ENCODE results near the gene CHST5.

The CHST5 gene

GRCh38 chr16:75532142-75532765 lies 3.7 kb downstream of the CHST5 start:
- Histone ChIP-seq H3K79me1 (replicated peaks; ENCODE audit: low read length, poor library complexity, severe bottlenecking) (no peaks in the 10 kb centered on the region), H3K27ac (ENCODE audit: low read length, poor library complexity, severe bottlenecking) (no peak overlapping the region), H3K14ac (ENCODE audit: low read length in 2 of 2) (no peak overlapping the region), H3K27me3 (ENCODE audit: control insufficient read depth in 1 of 2, insufficient read depth in 1 of 2, low read length in 2 of 2) (peaks cover 14 to 25% of the 10 kb centered on the region in 2 experiments), H3K9me3 (ENCODE audit: control insufficient read depth, low read length) (no peaks in the 10 kb centered on the region), H2BK120ac (ENCODE audit: low read depth, low read length) (no peak overlapping the region), H3K4ac (ENCODE audit: low read depth in 1 of 2, low read length in 2 of 2) (no peak overlapping the region), H4K8ac (ENCODE audit: low read length) (no peak overlapping the region), H2AFZ (ENCODE audit: low read depth, low read length) (no peak overlapping the region), H2BK15ac (ENCODE audit: low read depth, poor library complexity, severe bottlenecking) (peak overlapping the region; percentile 7), H3K4me1 (ENCODE audit: control insufficient read depth, insufficient read depth, low read depth, low read length) (peaks cover 8% of the 10 kb centered on the region), H2BK12ac (ENCODE audit: low read length in 2 of 2) (no peak overlapping the region), H3K9ac (ENCODE audit: low read length) (no peak overlapping the region), H4K91ac (ENCODE audit: low read length) (no peak overlapping the region), H3K36me3 (ENCODE audit: control insufficient read depth in 1 of 2, insufficient read depth in 2 of 2, low read depth in 1 of 2, low read length in 2 of 2) (no peaks in the 10 kb centered on the region), H2BK5ac (ENCODE audit: low read depth, low read length, poor library complexity, severe bottlenecking) (no peak overlapping the region), H3K23ac (ENCODE audit: low read length in 2 of 2) (no peak overlapping the region), H3K4me2 (ENCODE audit: low read length, poor library complexity, severe bottlenecking) (no peak overlapping the region), H3K18ac (ENCODE audit: low read depth in 1 of 2, low read length in 2 of 2) (no peak overlapping the region), H3K4me3 (ENCODE audit: insufficient read depth in 1 of 2, low read depth in 1 of 2, low read length in 2 of 2) (no peak overlapping the region), H2AK5ac (ENCODE audit: low read length, severe bottlenecking) (no peak overlapping the region)
- no peak for DNase-seq
- 86% methylated on average over 8 of the region's 8 CpGs for WGBS

DNA sequence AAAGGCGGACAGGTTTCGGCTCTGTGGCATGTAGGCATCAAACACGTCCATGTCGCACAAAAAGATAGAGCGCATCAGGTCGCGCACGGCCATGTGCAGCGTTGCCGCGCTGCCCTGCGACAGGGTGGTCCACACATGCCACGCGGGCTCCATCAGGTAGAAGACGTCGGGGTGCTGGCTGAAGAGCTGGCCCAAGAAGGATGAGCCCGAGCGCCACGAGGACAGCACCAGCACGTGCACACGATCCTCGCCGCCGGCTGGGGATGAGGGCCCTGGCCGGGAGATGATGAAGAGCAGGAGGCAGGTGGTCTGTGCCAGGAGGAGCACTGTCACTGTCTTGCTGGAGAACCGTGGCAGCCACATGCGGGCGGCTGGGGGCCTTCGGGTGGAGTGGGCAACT lies 5.9 kb downstream of the CHST5 start:
- Histone ChIP-seq H2BK5ac (ENCODE audit: low read depth, low read length, poor library complexity, severe bottlenecking) (no peak overlapping the region), H2BK15ac (ENCODE audit: low read depth, poor library complexity, severe bottlenecking) (no peak overlapping the region), H4K8ac (ENCODE audit: low read length) (no peak overlapping the region), H3K27ac (ENCODE audit: low read length, poor library complexity, severe bottlenecking) (no peak overlapping the region), H4K91ac (ENCODE audit: low read length) (no peak overlapping the region), H3K9ac (ENCODE audit: low read length) (no peak overlapping the region), H3K36me3 (ENCODE audit: control insufficient read depth in 1 of 2, insufficient read depth in 2 of 2, low read depth in 1 of 2, low read length in 2 of 2) (no peaks in the 10 kb centered on the region), H3K9me3 (ENCODE audit: control insufficient read depth, low read length) (no peaks in the 10 kb centered on the region), H2AK5ac (ENCODE audit: low read length, severe bottlenecking) (no peak overlapping the region), H3K23ac (ENCODE audit: low read length in 2 of 2) (no peak overlapping the region), H3K79me1 (replicated peaks; ENCODE audit: low read length, poor library complexity, severe bottlenecking) (no peaks in the 10 kb centered on the region), H2BK120ac (ENCODE audit: low read depth, low read length) (no peak overlapping the region), H3K4me2 (ENCODE audit: low read length, poor library complexity, severe bottlenecking) (no peak overlapping the region), H2AFZ (ENCODE audit: low read depth, low read length) (no peak overlapping the region), H3K4me1 (ENCODE audit: control insufficient read depth, insufficient read depth, low read depth, low read length) (peaks cover 8% of the 10 kb centered on the region), H3K4ac (ENCODE audit: low read depth in 1 of 2, low read length in 2 of 2) (no peak overlapping the region), H3K18ac (ENCODE audit: low read depth in 1 of 2, low read length in 2 of 2) (no peak overlapping the region), H3K27me3 (ENCODE audit: control insufficient read depth in 1 of 2, insufficient read depth in 1 of 2, low read length in 2 of 2) (peaks cover 14 to 20% of the 10 kb centered on the region in 2 experiments), H2BK12ac (ENCODE audit: low read length in 2 of 2) (no peak overlapping the region), H3K4me3 (ENCODE audit: insufficient read depth in 1 of 2, low read depth in 1 of 2, low read length in 2 of 2) (peak overlapping the region in 1 of 2 experiments; percentile 31), H3K14ac (ENCODE audit: low read length in 2 of 2) (no peak overlapping the region)
- 97% methylated on average over 29 of the region's 29 CpGs for WGBS
- DNase-seq = no peak

- no peak overlapping the region for H3K14ac ChIP-seq (ENCODE audit: low read length in 2 of 2)
- H2BK15ac ChIP-seq (ENCODE audit: low read depth, poor library complexity, severe bottlenecking) = no peak overlapping the region
- peaks cover 14 to 16% of the 10 kb centered on the region in 2 experiments for H3K27me3 ChIP-seq (ENCODE audit: control insufficient read depth in 1 of 2, insufficient read depth in 1 of 2, low read length in 2 of 2)
- peaks cover 2% of the 10 kb centered on the region for H3K4me1 ChIP-seq (ENCODE audit: control insufficient read depth, insufficient read depth, low read depth, low read length)
- no peak overlapping the region for H3K4me2 ChIP-seq (ENCODE audit: low read length, poor library complexity, severe bottlenecking)
- H3K9me3 ChIP-seq (ENCODE audit: control insufficient read depth, low read length) = no peaks in the 10 kb centered on the region
- no peak overlapping the region for H2BK12ac ChIP-seq (ENCODE audit: low read length in 2 of 2)
- 97% methylated on average over 81 of the region's 81 CpGs for WGBS
- no peak overlapping the region for H3K23ac ChIP-seq (ENCODE audit: low read length in 2 of 2)
- no peak overlapping the region for H2BK5ac ChIP-seq (ENCODE audit: low read depth, low read length, poor library complexity, severe bottlenecking)
- no peak overlapping the region for H3K4ac ChIP-seq (ENCODE audit: low read depth in 1 of 2, low read length in 2 of 2)
- no peak overlapping the region for H3K27ac ChIP-seq (ENCODE audit: low read length, poor library complexity, severe bottlenecking)
- no peak overlapping the region for H2BK120ac ChIP-seq (ENCODE audit: low read depth, low read length)
- H2AFZ ChIP-seq (ENCODE audit: low read depth, low read length) = no peak overlapping the region
- H3K79me1 ChIP-seq (replicated peaks; ENCODE audit: low read length, poor library complexity, severe bottlenecking) = no peaks in the 10 kb centered on the region
- H4K91ac ChIP-seq (ENCODE audit: low read length) = peak overlapping the region; percentile 37
- H4K8ac ChIP-seq (ENCODE audit: low read length) = no peak overlapping the region
- H3K4me3 ChIP-seq (ENCODE audit: insufficient read depth in 1 of 2, low read depth in 1 of 2, low read length in 2 of 2) = no peak overlapping the region
- DNase-seq = no peak
- H2AK5ac ChIP-seq (ENCODE audit: low read length, severe bottlenecking) = no peak overlapping the region
- no peak overlapping the region for H3K9ac ChIP-seq (ENCODE audit: low read length)
- no peak overlapping the region for H3K18ac ChIP-seq (ENCODE audit: low read depth in 1 of 2, low read length in 2 of 2)
- H3K36me3 ChIP-seq (ENCODE audit: control insufficient read depth in 1 of 2, insufficient read depth in 2 of 2, low read depth in 1 of 2, low read length in 2 of 2) = no peaks in the 10 kb centered on the region
Measured at GRCh38 chr16:75529056-75529905, 6.6 kb downstream of the CHST5 start.

DNA sequence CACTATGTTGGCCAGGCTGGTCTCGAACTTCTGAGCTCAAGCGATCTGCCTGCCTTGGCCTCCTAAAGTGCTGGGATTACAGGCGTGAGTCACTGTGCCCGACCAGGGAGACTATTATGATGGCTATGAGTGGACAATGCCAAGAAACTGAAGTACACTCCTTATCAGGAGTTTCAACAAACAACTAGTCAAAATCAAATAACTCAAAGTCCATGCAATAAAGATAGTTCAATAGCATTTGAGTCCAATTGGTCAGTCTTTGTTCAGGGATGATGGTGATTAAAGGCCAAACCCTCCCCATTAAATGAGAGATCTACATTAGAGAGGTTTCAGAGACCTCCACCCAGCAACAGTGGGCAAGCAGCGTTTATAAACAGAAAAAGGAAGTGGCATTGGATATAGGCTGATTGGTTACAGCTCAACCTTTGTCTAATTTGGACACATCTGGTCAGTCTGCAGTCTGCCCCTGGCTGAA lies 8.0 kb downstream of the CHST5 start:
- H3K79me1 ChIP-seq (replicated peaks; ENCODE audit: low read length, poor library complexity, severe bottlenecking) = no peaks in the 10 kb centered on the region
- peaks cover 2% of the 10 kb centered on the region for H3K4me1 ChIP-seq (ENCODE audit: control insufficient read depth, insufficient read depth, low read depth, low read length)

More for the DNA sequence above, 8.0 kb downstream of the CHST5 start:
- Histone ChIP-seq H3K9me3 (ENCODE audit: control insufficient read depth, low read length) (no peaks in the 10 kb centered on the region), H2BK15ac (ENCODE audit: low read depth, poor library complexity, severe bottlenecking) (no peak overlapping the region), H2BK12ac (ENCODE audit: low read length in 2 of 2) (no peak overlapping the region), H3K9ac (ENCODE audit: low read length) (no peak overlapping the region), H3K4ac (ENCODE audit: low read depth in 1 of 2, low read length in 2 of 2) (no peak overlapping the region), H3K36me3 (ENCODE audit: control insufficient read depth in 1 of 2, insufficient read depth in 2 of 2, low read depth in 1 of 2, low read length in 2 of 2) (no peaks in the 10 kb centered on the region), H3K18ac (ENCODE audit: low read depth in 1 of 2, low read length in 2 of 2) (no peak overlapping the region), H3K4me3 (ENCODE audit: insufficient read depth in 1 of 2, low read depth in 1 of 2, low read length in 2 of 2) (no peak overlapping the region), H2AFZ (ENCODE audit: low read depth, low read length) (no peak overlapping the region), H3K4me2 (ENCODE audit: low read length, poor library complexity, severe bottlenecking) (no peak overlapping the region), H4K91ac (ENCODE audit: low read length) (no peak overlapping the region), H3K27ac (ENCODE audit: low read length, poor library complexity, severe bottlenecking) (no peak overlapping the region), H3K14ac (ENCODE audit: low read length in 2 of 2) (no peak overlapping the region), H3K27me3 (ENCODE audit: control insufficient read depth in 1 of 2, insufficient read depth in 1 of 2, low read length in 2 of 2) (peaks cover 14 to 15% of the 10 kb centered on the region in 2 experiments), H4K8ac (ENCODE audit: low read length) (no peak overlapping the region), H2AK5ac (ENCODE audit: low read length, severe bottlenecking) (no peak overlapping the region), H3K23ac (ENCODE audit: low read length in 2 of 2) (no peak overlapping the region), H2BK5ac (ENCODE audit: low read depth, low read length, poor library complexity, severe bottlenecking) (no peak overlapping the region), H2BK120ac (ENCODE audit: low read depth, low read length) (no peak overlapping the region)
- peak; percentile 6 for DNase-seq
- 86% methylated on average over 3 of the region's 5 CpGs for WGBS

All from mesenchymal stem cell (in vitro differentiated cells and primary cell).